Fibroblast of lung (primary cell): ENCODE measurements around the gene HDAC8. TPM values are rescaled to one million over a fixed set of nuclear protein-coding genes. Genes with fewer than 3 reads are reported as not detected.

Experiments used
- DNase-seq, 2 donors: peaks; one replicate each; pipeline versions ENCODE4 v3.0.0 to v3.0.0-alpha.2; 2010; ENCODE audit warnings: low read depth in 2 of 2
- H2AFZ ChIP-seq: 2 replicates; pipeline ENCODE4 v1.5.1; 2012; ENCODE audit warnings: low read length, control low read depth, inconsistent platforms
- H3K27ac ChIP-seq: 2 replicates; pipeline ENCODE4 v1.5.1; 2011; ENCODE audit warnings: low read length, control low read depth; ENCODE audit not compliant: insufficient read depth
- H3K27me3 ChIP-seq: 2 replicates; pipeline ENCODE4 v1.5.1; 2011; ENCODE audit warnings: mild to moderate bottlenecking, low read length; ENCODE audit not compliant: control insufficient read depth, insufficient read depth
- H3K36me3 ChIP-seq: 2 replicates; pipeline ENCODE4 v1.5.1; 2011; ENCODE audit warnings: low read length; ENCODE audit not compliant: control insufficient read depth, insufficient read depth
- H3K4me1 ChIP-seq: 2 replicates; pipeline ENCODE4 v1.5.1; 2011; ENCODE audit warnings: low read length; ENCODE audit not compliant: control insufficient read depth, insufficient read depth; ENCODE audit errors: extremely low read depth
- H3K4me2 ChIP-seq: 2 replicates; pipeline ENCODE4 v1.5.1; 2011; ENCODE audit warnings: low read length, control low read depth; ENCODE audit not compliant: insufficient read depth; ENCODE audit errors: extremely low read depth
- H3K4me3 ChIP-seq, 4 experiments: fragments of 200-600 bp in 1 of 4; sonication (generic) in 1 of 4; replicated peaks in 1 of 4; 2 replicates each; pipeline ENCODE4 v1.5.1; 2011 to 2016; ENCODE audit warnings: low read length in 4 of 4, low read depth in 3 of 4, mild to moderate bottlenecking in 3 of 4, control low read depth in 2 of 4, inconsistent platforms in 1 of 4, mixed read lengths in 1 of 4; ENCODE audit not compliant: insufficient read depth in 1 of 4; ENCODE audit errors: control extremely low read depth in 1 of 4
- H3K79me2 ChIP-seq: 2 replicates; pipeline ENCODE4 v1.5.1; 2012; ENCODE audit warnings: mild to moderate bottlenecking, low read length, inconsistent platforms; ENCODE audit not compliant: control insufficient read depth, insufficient read depth
- H3K9ac ChIP-seq: 2 replicates; pipeline ENCODE4 v1.5.1; 2011; ENCODE audit warnings: mild to moderate bottlenecking, low read length, control low read depth; ENCODE audit not compliant: insufficient read depth
- H3K9me3 ChIP-seq: 2 replicates; pipeline ENCODE4 v1.5.1; 2012; ENCODE audit warnings: low read depth, low read length; ENCODE audit not compliant: control insufficient read depth, insufficient read depth
- H4K20me1 ChIP-seq: 2 replicates; pipeline ENCODE4 v1.5.1; 2011; ENCODE audit warnings: low read length; ENCODE audit not compliant: control insufficient read depth, insufficient read depth; ENCODE audit errors: extremely low read depth
- EZH2 ChIP-seq: IDR thresholded peaks from 2 replicates; pipeline ENCODE4 v1.5.1; 2012; ENCODE audit warnings: low read length, control low read depth, mild to moderate bottlenecking; ENCODE audit errors: missing control alignments
- polyA plus RNA-seq, 2 donors: library from polyadenylated mRNA; depleted of rRNA in 1 of 2; stranded (reverse) in 1 of 2; unstranded in 1 of 2; fragments of >200 nt; gene quantifications; 2 replicates each; pipeline ENCODE4 v1.2.1, GENCODE V29; 2011 to 2012; ENCODE audit warnings: missing spikeins in 1 of 2
- total RNA-seq: library from RNA; depleted of rRNA; stranded (reverse); fragments of >200 nt; gene quantifications from 2 replicates; pipeline ENCODE4 v1.2.1, GENCODE V29; 2014
- TF ChIP-seq, protein P1 (sequence below), 2 donors: IDR thresholded peaks in 1 of 2; conservative IDR thresholded peaks in 1 of 2; 1 replicate in 1 of 2; 2 replicates in 1 of 2; pipeline ENCODE4 v1.5.1; 2011 to 2012; ENCODE audit warnings: low read length in 2 of 2, control low read depth in 1 of 2, inconsistent platforms in 1 of 2, low read depth in 1 of 2, mild to moderate bottlenecking in 1 of 2

The HDAC8 gene
- total and polyA plus RNA-seq, 2 donors (not counting 1 experiment from before 2014, with no cell fraction given) = 25.9 TPM

GRCh38 chrX:72475952-72476668 lies 96.5 kb downstream of the HDAC8 start:
- no peaks in the 10 kb centered on the region for H3K27me3 ChIP-seq
- no peaks in the 10 kb centered on the region for H3K9me3 ChIP-seq
- H3K79me2 ChIP-seq = no peaks in the 10 kb centered on the region
- DNase-seq = peak in 1 of 2 donors; percentile 46
- no peak overlapping the region for H3K4me3 ChIP-seq
- no peak overlapping the region for H3K27ac ChIP-seq
- no peak overlapping the region for H2AFZ ChIP-seq
- H3K4me2 ChIP-seq = no peak overlapping the region
- H3K4me1 ChIP-seq = no peaks in the 10 kb centered on the region
- no peaks in the 10 kb centered on the region for H4K20me1 ChIP-seq
- no peaks in the 10 kb centered on the region for H3K36me3 ChIP-seq
- no peak for TF ChIP-seq EZH2
- TF ChIP-seq, protein P1, sequence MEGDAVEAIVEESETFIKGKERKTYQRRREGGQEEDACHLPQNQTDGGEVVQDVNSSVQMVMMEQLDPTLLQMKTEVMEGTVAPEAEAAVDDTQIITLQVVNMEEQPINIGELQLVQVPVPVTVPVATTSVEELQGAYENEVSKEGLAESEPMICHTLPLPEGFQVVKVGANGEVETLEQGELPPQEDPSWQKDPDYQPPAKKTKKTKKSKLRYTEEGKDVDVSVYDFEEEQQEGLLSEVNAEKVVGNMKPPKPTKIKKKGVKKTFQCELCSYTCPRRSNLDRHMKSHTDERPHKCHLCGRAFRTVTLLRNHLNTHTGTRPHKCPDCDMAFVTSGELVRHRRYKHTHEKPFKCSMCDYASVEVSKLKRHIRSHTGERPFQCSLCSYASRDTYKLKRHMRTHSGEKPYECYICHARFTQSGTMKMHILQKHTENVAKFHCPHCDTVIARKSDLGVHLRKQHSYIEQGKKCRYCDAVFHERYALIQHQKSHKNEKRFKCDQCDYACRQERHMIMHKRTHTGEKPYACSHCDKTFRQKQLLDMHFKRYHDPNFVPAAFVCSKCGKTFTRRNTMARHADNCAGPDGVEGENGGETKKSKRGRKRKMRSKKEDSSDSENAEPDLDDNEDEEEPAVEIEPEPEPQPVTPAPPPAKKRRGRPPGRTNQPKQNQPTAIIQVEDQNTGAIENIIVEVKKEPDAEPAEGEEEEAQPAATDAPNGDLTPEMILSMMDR (conservative IDR thresholded peaks at IDR 0.05 in 1 of 2, IDR thresholded peaks at IDR 0.05 in 1 of 2; ENCODE audit: low read depth in 1 of 2, low read length in 2 of 2) = no peak
- no peak overlapping the region for H3K9ac ChIP-seq

DNA sequence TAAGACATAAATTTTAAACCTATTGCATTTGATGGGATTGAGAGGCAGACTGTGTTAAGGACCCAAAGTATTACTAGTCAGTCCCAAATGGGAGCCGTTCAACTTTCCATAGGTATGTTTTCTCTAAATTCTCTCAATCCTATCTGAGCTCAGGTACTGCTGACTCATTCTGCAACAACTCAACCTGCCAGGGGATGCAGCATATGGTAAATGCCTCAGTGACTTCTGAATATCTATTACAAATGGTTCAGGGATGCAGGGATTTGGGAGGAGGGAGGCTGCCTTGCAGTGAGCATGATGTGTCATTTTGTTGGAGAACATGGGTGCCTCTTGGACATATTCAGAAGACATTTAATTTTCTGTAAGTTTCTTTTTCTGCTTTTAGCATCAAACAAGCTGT lies 97.3 kb downstream of the HDAC8 start:
- DNase-seq = no peak
- H4K20me1 ChIP-seq = no peaks in the 10 kb centered on the region
- no peak overlapping the region for H3K27ac ChIP-seq
- H3K79me2 ChIP-seq = no peaks in the 10 kb centered on the region
- H3K9ac ChIP-seq = no peak overlapping the region
- no peak overlapping the region for H2AFZ ChIP-seq
- TF ChIP-seq, protein P1 (conservative IDR thresholded peaks at IDR 0.05 in 1 of 2, IDR thresholded peaks at IDR 0.05 in 1 of 2; ENCODE audit: low read depth in 1 of 2, low read length in 2 of 2) = no peak
- TF ChIP-seq EZH2 = no peak
- H3K27me3 ChIP-seq = no peaks in the 10 kb centered on the region
- H3K4me2 ChIP-seq = no peak overlapping the region
- H3K9me3 ChIP-seq = no peaks in the 10 kb centered on the region
- no peak overlapping the region for H3K4me3 ChIP-seq
- H3K36me3 ChIP-seq = no peaks in the 10 kb centered on the region
- H3K4me1 ChIP-seq = no peaks in the 10 kb centered on the region

- Histone ChIP-seq H3K4me2 (no peak overlapping the region), H3K9ac (no peak overlapping the region), H3K27ac (no peak overlapping the region), H3K4me1 (no peaks in the 10 kb centered on the region), H3K9me3 (no peaks in the 10 kb centered on the region), H4K20me1 (no peaks in the 10 kb centered on the region), H3K79me2 (no peaks in the 10 kb centered on the region), H3K36me3 (no peaks in the 10 kb centered on the region), H3K4me3 (no peak overlapping the region), H3K27me3 (no peaks in the 10 kb centered on the region), H2AFZ (no peak overlapping the region)
- no peak for DNase-seq
- TF ChIP-seq, protein P1 (conservative IDR thresholded peaks at IDR 0.05 in 1 of 2, IDR thresholded peaks at IDR 0.05 in 1 of 2; ENCODE audit: low read depth in 1 of 2, low read length in 2 of 2) = no peak
- TF ChIP-seq EZH2 = no peak
These were observed 102.0 kb downstream of the HDAC8 start for GRCh38 chrX:72470532-72471223.
